Smooth muscle cell (in vitro differentiated cells): ENCODE results near the gene CAPN5. TPM values are rescaled to one million over a fixed set of nuclear protein-coding genes. Genes with fewer than 3 reads are reported as not detected.

Experiments
- DNase-seq: peaks from one replicate; lab custom pipeline; 2025; ENCODE audit not compliant: unreplicated experiment; lab: John Stamatoyannopoulos, UW
- H2AFZ ChIP-seq: fragments of 200-600 bp; sonication (generic); 2 replicates; pipeline ENCODE4 v1.6.0; 2016; ENCODE audit warnings: antibody characterized with exemption, low read depth, mild to moderate bottlenecking
- H3F3A ChIP-seq: fragments of 200-600 bp; sonication (generic); 2 replicates; pipeline ENCODE4 v1.6.0; 2017; ENCODE audit warnings: antibody characterized with exemption, low read depth
- H3K27ac ChIP-seq: fragments of 200-600 bp; sonication (generic); 2 replicates; pipeline ENCODE4 v1.5.1; 2016; ENCODE audit warnings: low read depth, mild to moderate bottlenecking
- H3K27me3 ChIP-seq: fragments of 200-600 bp; sonication (generic); 2 replicates; pipeline ENCODE4 v1.6.1; 2016; ENCODE audit warnings: low read depth, mild to moderate bottlenecking
- H3K36me3 ChIP-seq: fragments of 200-600 bp; sonication (generic); 2 replicates; pipeline ENCODE4 v1.5.1; 2016; ENCODE audit warnings: low read depth
- H3K4me1 ChIP-seq: fragments of 200-600 bp; sonication (generic); 2 replicates; pipeline ENCODE4 v1.5.1; 2016; ENCODE audit warnings: low read depth
- H3K4me2 ChIP-seq: fragments of 200-600 bp; sonication (generic); 2 replicates; pipeline ENCODE4 v1.6.0; 2016; ENCODE audit warnings: mild to moderate bottlenecking
- H3K4me3 ChIP-seq: fragments of 200-600 bp; sonication (generic); 2 replicates; pipeline ENCODE4 v1.5.1; 2016; ENCODE audit warnings: mild to moderate bottlenecking
- H3K79me2 ChIP-seq: fragments of 200-600 bp; sonication (generic); 2 replicates; pipeline ENCODE4 v1.6.0; 2016; ENCODE audit warnings: low read depth, mild to moderate bottlenecking
- H3K9ac ChIP-seq: fragments of 200-600 bp; sonication (generic); 2 replicates; pipeline ENCODE4 v1.6.0; 2016; ENCODE audit warnings: low read depth
- H3K9me3 ChIP-seq: fragments of 200-600 bp; sonication (generic); replicated peaks from 2 replicates; pipeline ENCODE4 v1.5.1; 2016; ENCODE audit warnings: low read depth
- H4K20me1 ChIP-seq: fragments of 200-600 bp; sonication (generic); 2 replicates; pipeline ENCODE4 v1.6.0; 2016; ENCODE audit warnings: low read depth
- WGBS: methylation state at CpG from one replicate; pipeline ENCODE4 v1.1.7; 2016; ENCODE audit warnings: low lambda C conversion rate; 5-methylcytosine and 5-hydroxymethylcytosine counted together
- polyA plus RNA-seq: library from polyadenylated mRNA; unstranded; fragments of >200 nt; fragmentation: Nextera tagmentation; extraction: Ambion mirVana; gene quantifications from 2 replicates; pipeline ENCODE4 v1.2.1, GENCODE V29; 2016
- total RNA-seq: library from RNA; depleted of rRNA; stranded (reverse); fragments of >200 nt; gene quantifications from 2 replicates; pipeline ENCODE4 v1.2.3, GENCODE V29; 2014
- TF ChIP-seq, protein P1 (sequence below): fragments of 200-600 bp; sonication (generic); IDR thresholded peaks from 2 replicates; pipeline ENCODE4 v1.5.1; 2017; ENCODE audit warnings: borderline replicate concordance, mild to moderate bottlenecking, antibody characterized with exemption; ENCODE audit not compliant: insufficient read depth, poor library complexity, severe bottlenecking

Gene CAPN5
- total and polyA plus RNA-seq, 2 experiments from 2014 or later: 15.5 to 23.1 TPM

DNA sequence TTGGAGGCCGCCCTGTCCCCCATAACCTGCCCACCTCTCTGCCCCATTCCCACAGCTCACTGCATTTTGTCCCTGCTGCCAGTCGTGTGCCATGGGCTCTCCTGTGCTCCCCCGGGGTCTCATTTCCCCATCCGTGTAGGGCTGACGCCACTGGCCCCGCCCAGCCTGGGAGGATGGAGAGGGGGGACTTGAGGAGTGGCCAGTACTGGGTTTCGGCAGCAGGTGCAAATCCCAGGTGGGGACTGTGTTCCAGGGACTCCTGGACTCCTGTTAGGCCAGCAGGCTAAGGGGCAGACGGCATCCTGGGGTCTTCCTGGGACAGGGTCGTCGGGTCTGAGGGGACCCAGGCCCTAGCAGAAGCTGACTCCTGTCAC is 60.1 kb downstream of the CAPN5 start:
- Histone ChIP-seq H3K4me2 (peak overlapping the region; percentile 94), H3K9me3 (no peaks in the 10 kb centered on the region), H3K4me3 (peak overlapping the region; percentile 63), H4K20me1 (no peaks in the 10 kb centered on the region), H3K36me3 (no peaks in the 10 kb centered on the region), H3K9ac (no peak overlapping the region), H3F3A (no peaks in the 10 kb centered on the region), H3K27ac (no peak overlapping the region), H3K79me2 (no peaks in the 10 kb centered on the region), H2AFZ (no peak overlapping the region), H3K4me1 (no peaks in the 10 kb centered on the region), H3K27me3 (no peaks in the 10 kb centered on the region)
- DNase-seq: no peak
- TF ChIP-seq, protein P1, sequence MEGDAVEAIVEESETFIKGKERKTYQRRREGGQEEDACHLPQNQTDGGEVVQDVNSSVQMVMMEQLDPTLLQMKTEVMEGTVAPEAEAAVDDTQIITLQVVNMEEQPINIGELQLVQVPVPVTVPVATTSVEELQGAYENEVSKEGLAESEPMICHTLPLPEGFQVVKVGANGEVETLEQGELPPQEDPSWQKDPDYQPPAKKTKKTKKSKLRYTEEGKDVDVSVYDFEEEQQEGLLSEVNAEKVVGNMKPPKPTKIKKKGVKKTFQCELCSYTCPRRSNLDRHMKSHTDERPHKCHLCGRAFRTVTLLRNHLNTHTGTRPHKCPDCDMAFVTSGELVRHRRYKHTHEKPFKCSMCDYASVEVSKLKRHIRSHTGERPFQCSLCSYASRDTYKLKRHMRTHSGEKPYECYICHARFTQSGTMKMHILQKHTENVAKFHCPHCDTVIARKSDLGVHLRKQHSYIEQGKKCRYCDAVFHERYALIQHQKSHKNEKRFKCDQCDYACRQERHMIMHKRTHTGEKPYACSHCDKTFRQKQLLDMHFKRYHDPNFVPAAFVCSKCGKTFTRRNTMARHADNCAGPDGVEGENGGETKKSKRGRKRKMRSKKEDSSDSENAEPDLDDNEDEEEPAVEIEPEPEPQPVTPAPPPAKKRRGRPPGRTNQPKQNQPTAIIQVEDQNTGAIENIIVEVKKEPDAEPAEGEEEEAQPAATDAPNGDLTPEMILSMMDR: no peak
- WGBS: 24% methylated on average over 10 of the region's 10 CpGs

- H3K4me1 ChIP-seq: no peaks in the 10 kb centered on the region
- H3K4me3 ChIP-seq: peak overlapping the region; percentile 63
- peak; percentile 33 for DNase-seq
- peak overlapping the region; percentile 71 for H2AFZ ChIP-seq
- H3K79me2 ChIP-seq: no peaks in the 10 kb centered on the region
- H4K20me1 ChIP-seq: no peaks in the 10 kb centered on the region
- H3K27ac ChIP-seq: no peak overlapping the region
- H3F3A ChIP-seq: no peaks in the 10 kb centered on the region
- peak overlapping the region; percentile 94 for H3K4me2 ChIP-seq
- TF ChIP-seq, protein P1: peak; percentile 100
- 2% methylated on average over 27 of the region's 27 CpGs for WGBS
- H3K9me3 ChIP-seq: no peaks in the 10 kb centered on the region
- no peaks in the 10 kb centered on the region for H3K36me3 ChIP-seq
- no peak overlapping the region for H3K9ac ChIP-seq
- H3K27me3 ChIP-seq: no peaks in the 10 kb centered on the region
Observed at GRCh38 chr11:77127235-77127911, 60.6 kb downstream of the CAPN5 start.

DNA sequence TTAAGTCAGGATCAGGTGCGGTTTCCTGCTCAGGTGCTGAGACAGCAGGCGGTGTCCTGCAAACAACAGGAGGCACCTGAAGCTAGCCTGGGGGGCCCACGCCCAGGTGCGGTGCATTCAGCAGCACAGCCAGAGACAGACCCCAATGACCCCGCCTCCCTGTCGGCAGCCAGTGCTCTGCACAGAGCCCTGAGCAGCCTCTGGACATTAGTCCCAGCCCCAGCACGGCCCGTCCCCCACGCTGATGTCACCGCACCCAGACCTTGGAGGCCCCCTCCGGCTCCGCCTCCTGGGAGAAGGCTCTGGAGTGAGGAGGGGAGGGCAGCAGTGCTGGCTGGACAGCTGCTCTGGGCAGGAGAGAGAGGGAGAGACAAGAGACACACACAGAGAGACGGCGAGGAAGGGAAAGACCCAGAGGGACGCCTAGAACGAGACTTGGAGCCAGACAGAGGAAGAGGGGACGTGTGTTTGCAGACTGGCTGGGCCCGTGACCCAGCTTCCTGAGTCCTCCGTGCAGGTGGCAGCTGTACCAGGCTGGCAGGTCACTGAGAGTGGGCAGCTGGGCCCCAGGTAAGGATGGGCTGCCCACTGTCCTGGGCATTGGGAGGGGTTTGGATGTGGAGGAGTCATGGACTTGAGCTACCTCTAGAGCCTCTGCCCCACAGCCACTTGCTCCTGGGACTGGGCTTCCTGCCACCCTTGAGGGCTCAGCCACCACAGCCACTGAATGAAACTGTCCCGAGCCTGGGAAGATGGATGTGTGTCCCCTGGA is 61.3 kb downstream of the CAPN5 start, which contains the start of gene MYO7A:
TSS of gene MYO7A (plus strand) at position 327 of the 772 bp plus-strand sequence. CDS start 2,389 bp downstream, outside the sequence.
- Histone ChIP-seq H3K4me2 (peak within 1 kb of the TSS; percentile 94), H2AFZ (peak within 1 kb of the TSS; percentile 71), H4K20me1 (no peaks in the 10 kb centered on the region), H3K36me3 (no peaks in the 10 kb centered on the region), H3K79me2 (no peaks in the 10 kb centered on the region), H3K9me3 (no peaks in the 10 kb centered on the region), H3F3A (no peaks in the 10 kb centered on the region), H3K27ac (no peak within 1 kb of the TSS), H3K27me3 (no peaks in the 10 kb centered on the region), H3K4me1 (no peaks in the 10 kb centered on the region), H3K4me3 (peak within 1 kb of the TSS; percentile 63), H3K9ac (no peak within 1 kb of the TSS)
- 20% methylated on average over 20 of the region's 20 CpGs for WGBS
- peak; percentile 75 for DNase-seq
- TF ChIP-seq, protein P1: no peak
